ENCODE data around the gene FXYD1. TPM values are rescaled to one million over a fixed set of nuclear protein-coding genes. Genes with fewer than 3 reads are reported as not detected.

The FXYD1 gene
- total RNA-seq, 1 experiment from 2014 or later, result not detected

DNA sequence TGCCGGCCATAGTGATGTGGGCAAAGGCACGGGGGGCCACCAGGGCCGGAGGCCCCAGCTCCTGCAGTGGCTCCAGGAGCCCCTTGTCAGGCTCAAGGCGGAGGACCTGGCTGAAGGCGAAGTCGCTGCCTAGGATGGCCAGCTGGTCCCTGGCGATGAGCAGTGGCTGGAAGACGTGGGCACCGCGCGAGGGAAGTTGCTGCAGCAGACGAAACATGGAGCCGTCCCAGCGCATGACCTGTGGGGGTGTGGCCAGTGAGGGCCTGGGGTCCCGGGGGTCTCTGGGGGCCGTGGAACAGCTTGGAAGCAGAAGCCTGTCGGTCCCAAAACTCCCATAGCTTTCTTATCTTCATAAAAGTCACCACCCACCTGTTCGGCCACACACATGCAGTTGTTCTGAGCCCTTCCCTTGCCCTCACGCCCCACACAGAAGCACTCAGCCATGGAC lies 13.3 kb upstream of the FXYD1 start:
- no peak overlapping the region for H3K4me3 Mint-ChIP-seq (ENCODE audit: unreplicated experiment)
- BruUV-seq (replicated peaks), result no TSS peak
- POLR2A ChIA-PET, result interaction anchor here (0.6 to 6.0 kb wide), 12 partner anchors 9 to 713 kb away, joined by 3 to 70 read pairs (median 6); partner anchors contain the start of genes FXYD3 and LGI4
- DNase-seq (ENCODE audit: unreplicated experiment), result no peak
- CTCF ChIA-PET, result interaction anchor here (1.8 to 2.6 kb wide), 2 partner anchors 10 to 12 kb away, joined by 5 to 17 read pairs; partner anchors contain the start of gene FXYD3
- no peaks in the 10 kb centered on the region for H3K9me3 Mint-ChIP-seq (ENCODE audit: unreplicated experiment)
- H3K4me1 Mint-ChIP-seq (ENCODE audit: insufficient read depth, unreplicated experiment), result peaks cover 49% of the 10 kb centered on the region
- H3K36me3 Mint-ChIP-seq (ENCODE audit: insufficient read depth, unreplicated experiment), result peaks cover 5% of the 10 kb centered on the region
- H3K27ac Mint-ChIP-seq (ENCODE audit: low read depth, unreplicated experiment), result no peak overlapping the region
- intact Hi-C loops (cut with micrococcal nuclease), result no loop called here
- TF ChIP-seq, protein P1, sequence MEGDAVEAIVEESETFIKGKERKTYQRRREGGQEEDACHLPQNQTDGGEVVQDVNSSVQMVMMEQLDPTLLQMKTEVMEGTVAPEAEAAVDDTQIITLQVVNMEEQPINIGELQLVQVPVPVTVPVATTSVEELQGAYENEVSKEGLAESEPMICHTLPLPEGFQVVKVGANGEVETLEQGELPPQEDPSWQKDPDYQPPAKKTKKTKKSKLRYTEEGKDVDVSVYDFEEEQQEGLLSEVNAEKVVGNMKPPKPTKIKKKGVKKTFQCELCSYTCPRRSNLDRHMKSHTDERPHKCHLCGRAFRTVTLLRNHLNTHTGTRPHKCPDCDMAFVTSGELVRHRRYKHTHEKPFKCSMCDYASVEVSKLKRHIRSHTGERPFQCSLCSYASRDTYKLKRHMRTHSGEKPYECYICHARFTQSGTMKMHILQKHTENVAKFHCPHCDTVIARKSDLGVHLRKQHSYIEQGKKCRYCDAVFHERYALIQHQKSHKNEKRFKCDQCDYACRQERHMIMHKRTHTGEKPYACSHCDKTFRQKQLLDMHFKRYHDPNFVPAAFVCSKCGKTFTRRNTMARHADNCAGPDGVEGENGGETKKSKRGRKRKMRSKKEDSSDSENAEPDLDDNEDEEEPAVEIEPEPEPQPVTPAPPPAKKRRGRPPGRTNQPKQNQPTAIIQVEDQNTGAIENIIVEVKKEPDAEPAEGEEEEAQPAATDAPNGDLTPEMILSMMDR (IDR thresholded peaks at IDR 0.05; ENCODE audit: unreplicated experiment), result no peak
- H3K27me3 Mint-ChIP-seq (ENCODE audit: insufficient read depth, unreplicated experiment), result no peaks in the 10 kb centered on the region

DNA sequence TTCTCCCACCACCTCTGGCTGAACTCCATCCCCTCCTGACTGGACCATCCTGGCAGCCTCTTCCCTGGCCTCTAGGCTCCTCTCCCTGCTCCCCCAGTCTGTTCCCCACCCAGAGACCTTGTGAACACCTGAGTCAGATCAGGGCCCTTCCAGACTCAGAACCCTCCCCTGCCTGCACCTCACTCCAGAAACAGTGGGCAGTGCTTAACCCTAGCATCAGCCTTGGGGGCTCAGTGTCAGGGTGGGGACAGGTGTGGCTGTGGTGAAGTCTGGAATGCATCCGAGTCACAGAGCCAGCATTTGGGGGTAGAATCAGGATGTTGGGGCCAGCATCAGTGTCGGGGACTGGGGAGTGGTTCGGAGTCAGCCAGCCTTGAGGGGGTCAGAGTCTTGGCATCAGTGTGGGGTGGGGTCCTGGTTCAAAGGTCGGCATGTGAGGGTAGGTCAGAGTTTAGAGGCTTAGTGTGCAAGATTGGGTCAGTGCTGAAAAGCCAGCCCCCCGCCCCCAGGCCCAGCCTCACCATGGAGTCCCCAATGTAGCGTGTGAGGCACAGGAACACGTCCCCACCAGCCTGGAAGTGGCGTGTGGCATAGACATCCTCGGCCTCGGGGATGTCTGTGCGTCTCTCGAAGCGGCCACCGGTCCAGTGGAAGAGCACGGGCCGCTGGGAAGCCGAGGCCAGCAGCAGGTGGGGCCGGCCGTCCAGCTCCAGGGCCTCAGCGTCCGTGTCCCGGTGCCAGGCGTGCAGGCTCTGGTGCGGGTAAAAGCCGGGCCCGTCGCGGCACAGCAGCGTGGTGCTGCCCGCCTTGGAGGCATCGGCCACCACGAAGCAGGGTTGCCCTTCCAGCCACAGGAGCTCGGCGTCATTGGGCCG lies 12.6 kb upstream of the FXYD1 start:
- peaks cover 42% of the 10 kb centered on the region for H3K4me1 Mint-ChIP-seq (ENCODE audit: insufficient read depth, unreplicated experiment)
- H3K9me3 Mint-ChIP-seq (ENCODE audit: unreplicated experiment), result no peaks in the 10 kb centered on the region
- H3K27ac Mint-ChIP-seq (ENCODE audit: low read depth, unreplicated experiment), result no peak overlapping the region
- no peaks in the 10 kb centered on the region for H3K27me3 Mint-ChIP-seq (ENCODE audit: insufficient read depth, unreplicated experiment)
- no peak overlapping the region for H3K4me3 Mint-ChIP-seq (ENCODE audit: unreplicated experiment)
- intact Hi-C loops (cut with micrococcal nuclease), result no loop called here
- peaks cover 4% of the 10 kb centered on the region for H3K36me3 Mint-ChIP-seq (ENCODE audit: insufficient read depth, unreplicated experiment)
- no peak for DNase-seq (ENCODE audit: unreplicated experiment)
- no TSS peak for BruUV-seq (replicated peaks)
- ChIA-PET POLR2A (interaction anchor here (1.0 to 6.0 kb wide), 4 partner anchors 10 to 56 kb away, joined by 3 to 70 read pairs (median 12); partner anchors contain the start of gene FXYD3), CTCF (interaction anchor here (1.2 to 3.1 kb wide), 6 partner anchors 10 to 59 kb away, joined by 3 to 23 read pairs (median 13); partner anchors contain the start of gene FXYD3)
- TF ChIP-seq, protein P1 (IDR thresholded peaks at IDR 0.05; ENCODE audit: unreplicated experiment), result no peak

DNA sequence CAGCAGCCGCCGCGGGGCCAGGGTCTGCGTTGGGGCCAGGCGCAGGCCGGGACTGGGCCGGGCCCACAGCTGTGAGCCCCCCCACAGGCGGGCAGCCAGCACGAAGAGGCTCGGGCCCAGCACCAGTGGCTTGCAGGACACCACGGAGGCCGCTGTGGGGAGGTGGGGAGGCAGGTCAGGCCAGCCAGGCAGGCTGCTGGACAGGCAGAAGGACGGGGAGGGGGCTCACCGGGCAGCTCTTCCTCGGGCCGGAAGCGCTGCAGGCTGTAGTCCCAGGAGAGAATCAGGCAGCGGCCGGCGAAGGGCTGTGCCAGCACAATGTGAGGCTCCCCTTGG lies 12.0 kb upstream of the FXYD1 start:
- peaks cover 36% of the 10 kb centered on the region for H3K4me1 Mint-ChIP-seq (ENCODE audit: insufficient read depth, unreplicated experiment)
- intact Hi-C loops (cut with micrococcal nuclease), result no loop called here
- BruUV-seq (replicated peaks), result no TSS peak
- no peak for DNase-seq (ENCODE audit: unreplicated experiment)
- ChIA-PET POLR2A (interaction anchor here (1.0 to 6.0 kb wide), 2 partner anchors 11 to 28 kb away, joined by 3 to 70 read pairs; partner anchors contain the start of gene FXYD3), CTCF (interaction anchor here (1.2 to 3.1 kb wide), 5 partner anchors 10 to 82 kb away, joined by 3 to 23 read pairs (median 9); no protein-coding TSS in a partner anchor)
- H3K9me3 Mint-ChIP-seq (ENCODE audit: unreplicated experiment), result no peaks in the 10 kb centered on the region
- no peaks in the 10 kb centered on the region for H3K27me3 Mint-ChIP-seq (ENCODE audit: insufficient read depth, unreplicated experiment)
- no peak overlapping the region for H3K4me3 Mint-ChIP-seq (ENCODE audit: unreplicated experiment)
- H3K27ac Mint-ChIP-seq (ENCODE audit: low read depth, unreplicated experiment), result no peak overlapping the region
- H3K36me3 Mint-ChIP-seq (ENCODE audit: insufficient read depth, unreplicated experiment), result peaks cover 4% of the 10 kb centered on the region
- TF ChIP-seq, protein P1 (IDR thresholded peaks at IDR 0.05; ENCODE audit: unreplicated experiment), result no peak

DNA sequence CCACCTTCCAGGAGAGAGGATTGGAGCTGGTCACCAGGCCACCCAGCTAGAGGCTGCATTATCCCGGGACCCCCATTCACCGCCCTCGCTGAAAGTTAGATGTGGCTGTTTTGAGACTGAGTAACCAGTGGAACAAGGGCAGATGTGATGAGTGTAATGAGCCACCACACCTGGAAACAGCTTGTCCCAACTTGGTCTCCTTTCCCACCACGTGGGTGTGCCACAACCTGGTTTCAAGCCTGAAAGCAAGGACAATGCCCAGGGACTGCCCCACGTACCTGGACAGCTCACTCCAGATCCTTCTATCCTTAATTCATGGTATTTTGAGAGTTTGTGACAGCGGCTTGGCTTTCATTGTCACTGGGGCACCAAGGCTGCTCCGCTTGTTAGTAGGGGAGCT lies 10.8 kb upstream of the FXYD1 start:
- BruUV-seq (replicated peaks), result no TSS peak

More for the DNA sequence above, 10.8 kb upstream of the FXYD1 start:
- DNase-seq (ENCODE audit: unreplicated experiment), result no peak
- TF ChIP-seq, protein P1 (IDR thresholded peaks at IDR 0.05; ENCODE audit: unreplicated experiment), result no peak
- Mint-ChIP-seq H3K4me3 (ENCODE audit: unreplicated experiment) (no peak overlapping the region), H3K9me3 (ENCODE audit: unreplicated experiment) (no peaks in the 10 kb centered on the region), H3K4me1 (ENCODE audit: insufficient read depth, unreplicated experiment) (peaks cover 26% of the 10 kb centered on the region), H3K27me3 (ENCODE audit: insufficient read depth, unreplicated experiment) (no peaks in the 10 kb centered on the region), H3K27ac (ENCODE audit: low read depth, unreplicated experiment) (no peak overlapping the region), H3K36me3 (ENCODE audit: insufficient read depth, unreplicated experiment) (peaks cover 4% of the 10 kb centered on the region)
- POLR2A ChIA-PET, result interaction anchor here (0.7 to 6.0 kb wide), 6 partner anchors 8 to 71 kb away, joined by 3 to 70 read pairs (median 4); partner anchors contain the start of gene FXYD3
- CTCF ChIA-PET, result interaction anchor here (0.6 to 3.1 kb wide), 8 partner anchors 9 to 190 kb away, joined by 3 to 23 read pairs (median 4); partner anchors contain the start of gene FXYD3
- intact Hi-C loops (cut with micrococcal nuclease), result no loop called here

Measured in MCF 10A (cell line).